Measurements from ENCODE around the gene LCA5L.

Gene LCA5L

GRCh38 chr21:39445321-39446269 lies at the start of gene LCA5L:
Gene LCA5L (minus strand): TSS chr21:39445778. CDS start chr21:39428493, 17,285 bp downstream.
- DNase-seq (ENCODE audit: low spot score), result peak; percentile 98

DNA sequence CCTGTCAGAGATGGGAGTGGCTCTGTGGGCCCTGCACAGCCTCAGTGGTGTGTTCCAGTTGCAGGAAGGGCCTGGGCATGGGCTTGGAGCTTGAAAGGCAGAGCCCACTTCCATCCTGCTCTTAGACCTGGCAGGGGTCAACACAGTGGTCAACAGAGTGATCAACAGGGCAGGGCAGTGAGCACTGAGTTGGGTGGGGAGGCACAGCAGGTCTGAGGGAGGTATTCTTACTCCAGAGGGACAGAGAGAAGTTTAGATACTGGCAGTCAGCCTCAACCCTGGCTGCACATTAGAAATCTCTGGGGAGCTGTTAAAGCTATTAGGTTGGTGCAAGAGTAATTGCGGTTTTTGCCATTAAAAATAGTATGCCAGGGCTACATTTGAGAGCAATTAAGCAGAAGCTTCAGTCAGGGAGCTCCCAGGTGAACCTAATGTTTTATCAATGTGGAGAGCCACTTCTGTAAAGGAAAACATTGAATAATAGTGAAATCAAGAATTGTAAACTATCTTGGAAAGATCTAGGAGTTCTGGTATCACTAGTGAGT lies 43.9 kb upstream of the LCA5L start:
- DNase-seq (ENCODE audit: low spot score), result peak; percentile 7

DNA sequence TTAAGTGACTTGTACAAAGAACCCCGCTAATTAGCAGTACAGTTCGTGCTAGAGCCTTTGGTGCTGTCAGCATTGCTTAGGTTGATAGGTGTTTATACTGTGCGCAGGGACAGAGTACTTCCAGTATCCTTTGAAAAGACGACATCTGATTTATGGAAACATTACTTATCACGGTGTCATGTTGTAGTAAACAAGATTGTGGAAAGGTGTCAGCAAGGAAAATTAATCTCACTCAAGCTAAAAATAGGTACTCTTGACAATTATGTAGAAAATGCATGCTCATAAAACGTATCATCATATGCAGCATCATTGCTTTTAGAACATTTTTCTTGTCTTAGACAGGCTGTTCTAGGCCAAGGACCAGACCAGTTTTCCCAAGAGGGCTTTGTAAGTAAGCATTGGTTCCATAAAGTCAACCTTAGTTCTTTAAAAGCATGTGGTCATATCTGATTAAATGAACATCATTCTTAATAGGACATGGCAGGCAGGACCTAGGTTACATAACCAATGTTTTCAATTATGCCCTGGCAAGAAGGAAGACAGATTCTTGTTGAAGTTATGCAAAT lies 39.2 kb upstream of the LCA5L start:
- DNase-seq (ENCODE audit: low spot score), result no peak

DNA sequence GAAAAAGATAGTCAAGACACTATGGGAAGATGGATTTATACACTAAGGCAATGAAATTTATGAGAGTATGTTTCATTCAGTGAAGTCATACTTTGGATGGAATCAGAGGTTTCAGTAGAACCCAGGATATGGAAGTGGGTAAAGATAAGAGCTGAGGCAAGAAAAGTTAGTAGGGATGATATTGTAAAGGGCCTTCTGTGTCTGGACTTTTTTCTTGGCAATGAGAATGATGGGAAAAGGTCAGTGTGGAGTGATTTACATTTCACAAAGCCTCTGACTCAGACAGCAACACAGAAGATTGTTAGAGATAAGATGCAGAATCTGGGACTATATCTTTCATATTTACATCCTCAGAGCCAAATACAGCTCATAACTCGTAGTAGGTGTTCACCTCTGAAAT lies 38.3 kb upstream of the LCA5L start:
- no peak for DNase-seq (ENCODE audit: low spot score)

DNA sequence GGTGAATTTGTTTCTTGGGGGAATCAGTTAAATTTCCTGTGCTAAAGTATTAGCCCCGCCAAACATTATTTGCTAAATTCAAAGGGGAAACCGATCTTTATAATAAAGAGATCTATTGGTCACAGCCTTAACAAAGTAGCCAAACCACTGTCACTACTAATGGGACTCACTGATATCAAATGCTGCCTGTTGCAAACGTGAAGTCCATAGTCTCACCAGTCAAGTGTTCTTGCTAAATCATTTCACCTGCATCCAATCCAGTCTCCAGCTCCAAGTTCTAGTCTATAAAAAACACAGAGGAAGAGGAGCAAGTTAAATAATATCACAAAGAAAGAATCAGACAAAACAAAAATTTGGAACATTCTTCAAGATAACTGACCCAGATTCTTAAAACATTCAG lies 36.3 kb upstream of the LCA5L start:
- DNase-seq (ENCODE audit: low spot score), result no peak

DNA sequence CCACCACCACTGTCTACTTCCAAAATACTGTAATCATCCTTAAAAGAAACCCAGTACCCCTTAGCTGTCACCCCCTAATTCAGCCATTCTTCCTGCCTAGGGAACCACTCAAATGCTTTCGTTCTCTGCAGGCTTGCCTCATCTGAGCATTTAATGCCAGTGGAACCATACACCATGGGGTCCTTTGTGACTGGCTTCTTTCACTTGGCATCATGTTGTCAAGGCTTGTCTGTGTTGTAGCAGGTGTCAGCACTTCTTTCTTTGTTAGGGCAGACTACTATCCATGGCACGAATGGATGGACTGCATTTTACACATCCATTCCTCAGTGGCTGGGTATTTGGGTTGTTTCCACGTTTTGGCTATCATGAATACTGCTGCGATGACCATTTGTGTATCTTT lies 34.7 kb upstream of the LCA5L start:
- no peak for DNase-seq (ENCODE audit: low spot score)

- no peak for DNase-seq (ENCODE audit: low spot score)
Measured at GRCh38 chr21:39479814-39480182, 34.2 kb upstream of the LCA5L start.

DNA sequence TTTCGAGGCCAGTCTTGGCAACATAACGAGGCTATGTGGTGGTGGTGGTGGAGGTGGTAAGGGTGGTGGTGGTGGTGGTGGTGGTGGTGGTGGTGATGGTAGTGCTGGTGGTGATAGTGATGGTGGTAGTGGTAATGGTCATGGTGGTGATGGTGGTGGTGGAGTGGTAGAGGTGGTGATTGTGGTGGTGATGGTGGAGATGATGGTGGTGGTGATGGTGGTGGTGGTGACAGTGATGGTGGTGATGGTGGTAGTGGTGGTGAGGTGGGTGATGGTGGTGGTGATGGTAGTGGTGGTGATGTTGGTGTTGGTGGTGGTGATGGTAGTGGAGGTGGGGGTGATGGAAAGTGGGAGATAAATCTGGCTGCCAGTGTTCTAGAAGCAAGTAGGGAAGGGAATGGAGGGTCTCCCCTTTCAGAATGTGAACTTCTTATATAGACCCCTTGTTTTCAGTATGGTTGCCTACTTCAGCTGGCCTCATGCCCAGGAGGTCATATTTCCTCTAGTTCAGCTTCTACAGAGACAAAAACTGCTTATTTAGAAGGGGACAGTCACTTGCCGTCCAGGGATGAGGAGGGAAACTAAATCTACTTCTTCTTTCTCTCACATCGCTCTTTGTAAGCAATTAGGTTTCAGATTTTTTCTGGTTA lies 33.7 kb upstream of the LCA5L start:
- no peak for DNase-seq (ENCODE audit: low spot score)

GRCh38 chr21:39474611-39475010 lies 29.0 kb upstream of the LCA5L start:
- DNase-seq (ENCODE audit: low spot score), result no peak

DNA sequence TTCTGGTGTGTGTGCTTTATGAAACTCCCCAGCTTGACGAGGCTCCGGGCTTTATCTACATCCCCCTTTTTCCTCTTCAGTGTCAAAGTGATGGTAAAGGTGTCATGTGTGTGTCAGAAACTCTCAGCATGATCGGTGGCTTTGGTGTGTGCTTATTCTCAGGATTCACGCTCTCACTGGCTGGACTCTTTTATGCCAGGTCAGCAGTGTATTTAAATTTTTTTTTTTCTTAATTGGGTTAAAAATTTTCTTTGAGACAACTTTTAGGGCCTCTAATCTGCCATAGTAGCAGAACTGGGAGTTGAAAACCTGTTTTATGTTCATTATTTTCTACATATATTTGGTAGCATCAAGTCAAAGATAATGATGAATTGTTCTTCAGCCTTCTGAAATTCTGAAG lies 27.2 kb upstream of the LCA5L start:
- DNase-seq (ENCODE audit: low spot score), result no peak

GRCh38 chr21:39471598-39471997 lies 26.0 kb upstream of the LCA5L start:
- DNase-seq (ENCODE audit: low spot score), result no peak

- no peak for DNase-seq (ENCODE audit: low spot score)
Measured at GRCh38 chr21:39468559-39468958, 23.0 kb upstream of the LCA5L start.

DNA sequence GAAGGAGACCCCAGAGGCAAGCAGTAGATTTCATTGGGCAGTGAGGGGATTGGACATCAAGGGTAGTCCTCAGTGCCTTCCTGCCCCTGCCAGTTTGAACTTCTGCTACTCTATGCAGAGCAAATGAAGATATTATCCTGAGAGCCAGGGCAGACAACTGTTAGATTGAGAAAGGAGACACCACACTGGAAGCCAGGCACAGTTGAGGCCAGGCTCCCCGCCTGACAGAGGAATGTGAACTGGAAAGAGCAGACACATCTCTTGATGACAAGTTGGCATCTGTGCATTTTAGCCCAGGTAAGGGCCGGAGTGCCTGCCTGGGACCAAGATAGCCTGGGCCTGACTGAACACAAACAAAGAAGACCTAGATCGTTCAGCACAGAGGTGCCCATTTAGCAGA lies 22.2 kb upstream of the LCA5L start:
- no peak for DNase-seq (ENCODE audit: low spot score)

DNA sequence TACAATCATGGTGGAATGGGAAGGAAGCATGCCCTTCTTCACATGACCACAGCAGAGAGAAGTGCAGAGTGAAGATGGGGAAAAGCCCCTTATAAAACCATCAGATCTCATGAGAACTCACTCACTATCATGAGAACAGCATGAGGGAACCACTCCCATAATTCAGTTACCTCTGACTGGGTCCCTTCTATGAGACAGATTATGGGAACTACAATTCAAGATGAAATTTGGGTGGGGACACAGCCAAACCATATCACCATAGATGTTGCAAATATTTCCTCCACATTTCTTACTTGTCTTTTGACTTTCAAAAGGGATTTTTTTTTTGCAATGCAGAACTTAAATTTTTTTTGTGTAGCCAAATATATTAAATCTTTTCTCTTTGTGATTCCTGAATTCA lies 21.0 kb upstream of the LCA5L start:
- DNase-seq (ENCODE audit: low spot score), result no peak

GRCh38 chr21:39463308-39463707 lies 17.7 kb upstream of the LCA5L start:
- DNase-seq (ENCODE audit: low spot score), result no peak

DNA sequence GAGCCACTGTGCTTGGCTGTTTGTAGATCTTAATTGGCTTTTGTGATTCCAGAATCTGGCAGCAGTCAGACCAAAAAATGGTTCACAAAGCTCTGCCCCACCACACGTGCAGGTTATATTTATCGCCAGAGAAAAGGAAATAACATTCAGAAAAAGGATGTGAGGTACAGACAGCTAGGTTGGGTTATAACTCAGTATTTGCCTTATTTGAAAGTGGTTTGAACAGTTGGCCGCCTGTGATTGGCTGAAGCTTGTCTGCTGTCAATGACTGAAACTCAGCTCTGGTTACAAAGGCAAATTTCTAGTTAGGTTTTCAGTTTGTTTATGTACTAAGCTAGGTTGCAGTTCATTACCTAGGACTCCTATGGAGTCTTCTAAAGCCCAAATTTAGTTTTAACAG lies 15.8 kb upstream of the LCA5L start:
- DNase-seq (ENCODE audit: low spot score), result no peak

- no peak for DNase-seq (ENCODE audit: low spot score)
Measured at GRCh38 chr21:39456665-39457064, 11.1 kb upstream of the LCA5L start.

DNA sequence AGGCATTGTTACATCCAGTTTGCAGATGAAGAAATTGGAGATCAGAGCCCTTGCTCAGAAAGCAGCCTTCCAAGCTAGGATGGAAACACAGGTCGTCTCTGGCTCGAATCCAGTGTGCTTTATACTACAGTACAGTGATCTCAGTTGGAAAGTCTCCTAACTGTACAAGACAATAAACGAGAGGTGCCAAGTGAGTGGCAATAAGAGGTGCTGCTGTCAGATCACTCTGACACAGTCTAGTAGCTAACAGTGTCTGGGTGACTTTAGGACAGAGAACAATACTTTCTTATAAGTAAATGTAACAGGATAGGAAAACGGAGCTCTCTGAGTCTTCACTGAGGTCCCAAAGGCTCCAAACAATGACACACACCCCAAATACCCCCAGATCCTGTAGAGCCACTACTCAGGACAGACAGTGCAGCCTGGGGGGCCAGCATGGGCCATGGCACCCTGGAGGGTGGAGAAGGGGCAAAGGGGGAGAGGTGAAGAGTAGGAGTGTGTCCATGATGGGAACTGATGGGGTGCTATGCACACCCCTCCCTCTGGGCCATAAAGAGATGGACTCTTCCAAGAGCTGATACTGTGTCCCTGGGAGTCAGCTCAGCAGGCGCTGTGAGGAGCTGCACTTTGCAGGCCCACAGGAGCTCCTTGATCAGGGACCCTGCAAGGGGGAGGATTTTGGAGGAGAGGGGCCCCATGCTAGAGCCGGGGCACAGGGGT lies 9.5 kb upstream of the LCA5L start:
- no peak for DNase-seq (ENCODE audit: low spot score)

GRCh38 chr21:39453571-39454179 lies 8.1 kb upstream of the LCA5L start:
- no peak for DNase-seq (ENCODE audit: low spot score)

DNA sequence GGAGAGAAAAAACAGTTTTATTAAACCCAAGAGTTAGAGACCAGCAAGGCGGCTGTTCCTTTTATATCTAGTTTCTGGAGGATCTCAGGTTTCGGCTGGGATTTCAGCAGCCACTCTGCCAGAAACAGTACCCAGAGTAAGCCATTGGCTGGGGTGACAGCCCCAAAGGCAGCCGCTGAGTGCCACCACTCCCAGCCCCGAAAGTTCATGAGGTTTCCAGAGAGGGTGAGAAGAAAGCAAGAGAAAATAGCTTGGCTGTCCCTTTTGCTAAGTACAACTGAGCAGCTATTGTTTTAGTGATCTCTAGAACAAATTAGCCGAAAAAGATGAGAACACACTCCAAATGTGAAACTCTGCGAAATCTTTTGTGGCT lies 7.4 kb upstream of the LCA5L start:
- no peak for DNase-seq (ENCODE audit: low spot score)

- DNase-seq (ENCODE audit: low spot score), result no peak
Measured at GRCh38 chr21:39452207-39452969, 6.8 kb upstream of the LCA5L start.
